CD4-positive, alpha-beta T cell treated with Interleukin-15 for 1 hour (primary cell): ENCODE results near the gene MAGEA9B.
"Not testable (repeated sequence)": the region's sequence is repeated elsewhere in the genome, so short reads cannot be mapped to it uniquely, and the experiment has no call there.

Experiments
- DNase-seq: peaks from one replicate; pipeline ENCODE4 v3.0.0-alpha.2; 2020

MAGEA9B gene, protein sequence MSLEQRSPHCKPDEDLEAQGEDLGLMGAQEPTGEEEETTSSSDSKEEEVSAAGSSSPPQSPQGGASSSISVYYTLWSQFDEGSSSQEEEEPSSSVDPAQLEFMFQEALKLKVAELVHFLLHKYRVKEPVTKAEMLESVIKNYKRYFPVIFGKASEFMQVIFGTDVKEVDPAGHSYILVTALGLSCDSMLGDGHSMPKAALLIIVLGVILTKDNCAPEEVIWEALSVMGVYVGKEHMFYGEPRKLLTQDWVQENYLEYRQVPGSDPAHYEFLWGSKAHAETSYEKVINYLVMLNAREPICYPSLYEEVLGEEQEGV

DNA sequence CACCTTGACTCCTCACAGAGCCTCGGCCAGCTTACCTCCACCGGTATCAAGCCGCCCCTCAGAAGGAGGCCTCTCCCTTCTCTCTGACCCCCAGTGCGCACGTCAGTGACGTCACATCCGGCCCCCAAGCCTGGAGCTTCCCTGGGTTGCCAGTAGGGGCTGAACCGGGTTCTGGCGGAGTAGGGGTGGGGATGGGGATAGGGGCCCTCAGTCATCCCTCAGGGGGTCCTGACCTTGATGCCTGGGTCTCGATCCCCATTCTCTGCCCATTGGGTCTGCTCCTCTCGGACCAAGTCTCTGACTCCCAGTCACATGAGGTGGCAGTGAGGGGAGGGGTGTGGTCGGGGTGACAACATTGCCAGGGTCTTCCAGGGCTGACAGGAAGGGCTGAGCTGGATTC, at the start of gene MAGEA9B:
TSS of gene MAGEA9B (minus strand) at position 101 of the 400 bp plus-strand sequence. CDS start 4,280 bp downstream, outside the sequence.
- not testable (repeated sequence) for DNase-seq

DNA sequence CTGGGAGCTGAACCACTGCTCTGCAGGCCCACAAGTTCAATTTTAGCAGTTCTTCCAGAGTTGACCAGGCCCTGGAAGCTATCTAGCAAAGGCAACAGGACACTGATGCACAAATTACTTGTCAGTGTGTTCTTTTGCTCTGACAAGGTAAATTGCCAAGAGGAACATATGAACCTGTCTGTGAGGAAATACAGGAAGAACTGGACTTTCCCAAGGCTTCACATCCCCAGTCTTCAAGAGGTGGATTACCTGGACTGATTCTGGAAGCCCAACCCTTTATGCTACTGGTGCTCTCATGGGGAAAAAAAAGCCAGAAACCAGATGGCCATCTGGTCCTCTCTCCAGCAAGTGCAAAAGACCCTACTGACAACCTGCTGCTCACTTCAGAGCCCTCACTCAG, 46.3 kb upstream of the MAGEA9B start:
- DNase-seq: no peak

DNA sequence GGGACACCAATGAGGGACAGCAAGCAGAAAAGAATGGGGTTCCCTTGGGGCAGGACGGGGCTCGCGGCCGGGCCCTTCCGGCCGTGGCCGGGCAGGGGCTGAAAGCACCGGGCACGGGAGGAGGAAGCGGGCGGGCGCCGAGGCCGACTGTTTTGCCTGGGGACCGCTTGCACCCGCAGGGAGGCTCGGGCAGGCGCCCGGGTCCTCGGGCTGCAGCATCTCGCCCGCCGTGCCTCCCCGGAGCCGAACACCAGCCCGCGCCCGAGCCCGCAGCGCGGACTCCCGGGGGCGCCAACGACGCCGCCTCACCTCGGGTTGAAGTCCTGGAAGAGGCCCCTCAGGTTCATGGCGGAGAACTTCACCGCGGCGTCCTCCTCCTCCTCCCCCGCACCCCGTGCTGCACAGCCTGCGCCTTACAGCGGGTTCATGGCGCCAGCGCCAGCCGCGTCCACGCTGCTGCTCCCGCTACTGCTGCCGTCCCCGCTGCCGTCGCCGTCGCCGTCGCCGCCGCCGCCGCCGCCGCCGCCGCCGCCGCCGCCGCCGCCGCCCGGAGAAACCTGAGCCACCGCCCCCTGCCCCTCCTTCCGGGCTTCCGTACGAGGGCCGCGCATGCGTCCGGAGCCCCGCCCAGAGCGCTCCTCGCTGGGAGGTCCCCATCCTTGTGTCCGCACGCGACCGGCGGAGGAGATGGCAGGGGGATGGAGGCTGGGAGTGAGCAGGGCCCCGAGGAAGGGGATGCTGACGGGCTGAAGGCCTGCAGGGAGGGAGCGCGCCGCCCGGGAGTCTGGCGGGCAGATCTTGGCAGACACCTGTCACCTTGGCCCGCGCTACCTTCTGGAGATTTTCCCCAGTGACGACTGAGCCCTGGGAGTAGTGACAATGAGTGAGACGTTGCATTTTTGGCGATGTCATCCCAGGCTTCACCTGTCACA, 44.2 kb upstream of the MAGEA9B start, which contains the start of gene TMEM185A:
TSS of gene TMEM185A (minus strand) at position 559 of the 932 bp plus-strand sequence. CDS start at position 347, 212 bp downstream.
- DNase-seq: peak; percentile 75

DNA sequence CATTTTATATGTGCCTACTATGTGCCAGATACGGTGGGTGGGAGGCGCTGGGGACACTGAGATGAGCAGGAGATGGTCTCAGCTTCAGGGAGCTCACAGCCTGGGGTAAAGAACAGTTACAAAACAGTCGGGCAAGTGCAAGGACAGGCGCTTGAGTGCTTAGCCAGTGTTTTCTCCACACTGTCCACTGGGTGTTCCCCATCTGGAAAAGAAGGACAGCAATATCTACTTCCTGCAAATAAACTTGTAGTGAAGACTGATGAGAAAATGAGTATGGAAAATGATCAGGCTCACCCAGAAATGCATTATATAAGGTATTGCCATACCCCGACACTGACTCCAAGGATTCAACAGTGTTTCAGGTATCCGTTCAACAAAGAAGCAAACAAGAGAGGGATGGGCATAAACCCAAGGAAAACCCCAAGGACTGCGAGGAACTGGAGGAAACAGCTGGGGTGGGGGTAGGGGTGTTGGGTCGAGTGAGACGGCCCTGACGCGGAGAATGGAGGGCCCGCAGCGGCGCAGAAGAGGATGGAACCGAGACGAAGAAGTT, 43.5 kb upstream of the MAGEA9B start:
- DNase-seq: no peak

DNA sequence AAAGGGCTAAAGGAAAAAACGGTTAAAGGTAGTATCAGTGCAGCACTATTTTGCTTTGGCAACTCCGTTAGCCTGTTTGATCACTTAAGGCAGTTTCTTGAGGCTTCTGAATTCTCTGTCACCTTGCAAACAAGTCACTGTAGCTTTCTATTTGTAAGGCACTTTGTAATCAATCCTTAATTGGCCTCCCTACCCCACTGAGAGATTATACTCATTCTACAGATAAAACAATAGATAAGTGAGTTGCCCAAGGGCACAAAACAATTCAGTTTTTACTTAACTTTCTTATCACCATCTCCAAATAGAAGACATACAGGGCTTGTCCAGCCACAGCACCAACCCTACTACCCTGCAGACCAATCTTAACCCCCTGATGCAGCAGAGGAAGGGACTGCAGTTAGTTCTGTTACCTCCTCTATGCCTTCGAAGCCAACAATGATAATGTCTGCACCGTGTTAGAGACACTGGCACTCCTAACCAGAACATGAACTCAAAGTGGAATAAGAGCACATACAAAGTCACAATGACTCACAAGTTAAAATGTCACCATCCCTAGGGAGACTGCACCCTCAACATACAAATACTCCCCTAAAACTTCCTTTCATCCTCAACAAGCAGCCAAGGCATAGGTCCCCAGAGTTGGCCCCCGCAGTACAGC, 42.6 kb upstream of the MAGEA9B start:
- DNase-seq: no peak

DNA sequence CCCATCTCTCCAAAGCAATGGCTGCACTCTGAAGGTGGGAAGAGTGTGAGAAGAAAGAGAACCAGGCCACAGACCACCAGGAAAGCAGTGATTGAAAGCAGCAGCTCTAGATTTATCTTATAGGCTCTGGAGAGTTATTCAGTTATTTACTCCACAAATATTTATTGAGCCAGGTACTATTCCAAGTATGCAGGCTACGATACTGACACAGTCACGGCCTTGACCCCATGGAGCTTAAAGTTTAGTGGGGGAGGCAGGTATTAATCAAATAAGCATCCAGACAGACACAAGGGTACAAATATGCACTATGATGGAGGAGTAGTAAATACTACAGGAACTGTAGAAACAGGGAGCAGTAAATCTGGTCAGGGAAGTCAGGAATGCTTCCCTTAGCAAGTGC, 41.5 kb upstream of the MAGEA9B start:
- DNase-seq: no peak

DNA sequence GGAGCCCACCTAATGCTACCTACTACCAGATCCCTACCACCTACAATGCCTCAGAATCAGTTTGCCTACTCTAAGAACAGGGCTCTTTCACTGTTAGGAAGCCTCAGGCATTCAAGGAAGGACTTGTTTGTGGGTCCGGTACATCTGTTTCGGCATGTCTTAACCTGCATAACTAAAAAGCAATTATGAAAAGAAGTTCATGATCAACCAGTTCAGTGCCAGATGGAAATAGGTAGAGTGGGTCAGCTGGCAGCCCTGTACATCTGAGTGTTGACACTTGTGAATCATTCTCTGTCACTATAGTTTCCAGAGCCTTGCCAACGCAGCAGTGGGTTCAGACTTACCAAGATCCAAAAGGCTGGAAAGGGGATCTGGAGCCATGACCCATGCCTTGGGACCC, 41.0 kb upstream of the MAGEA9B start:
- DNase-seq: no peak

DNA sequence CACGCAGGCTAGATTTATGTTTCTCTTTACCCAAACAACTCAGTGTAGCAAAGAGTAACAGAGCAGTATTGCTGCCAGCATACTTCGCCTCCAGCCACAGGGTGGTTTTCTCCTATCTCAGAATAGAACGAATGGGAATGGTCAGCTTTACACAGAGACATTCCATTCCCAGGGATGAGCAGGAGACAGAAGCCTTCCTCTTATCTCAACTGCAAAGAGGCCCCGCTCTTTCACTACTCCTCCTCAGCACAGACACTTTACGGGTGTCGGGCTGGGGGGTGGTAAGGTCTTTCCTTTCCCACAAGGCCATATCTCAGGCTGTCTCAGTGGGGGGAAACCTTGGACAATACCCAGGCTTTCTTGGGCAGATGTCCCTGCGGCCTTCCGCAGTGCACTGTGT, 39.6 kb upstream of the MAGEA9B start:
- DNase-seq: not testable (repeated sequence)

DNA sequence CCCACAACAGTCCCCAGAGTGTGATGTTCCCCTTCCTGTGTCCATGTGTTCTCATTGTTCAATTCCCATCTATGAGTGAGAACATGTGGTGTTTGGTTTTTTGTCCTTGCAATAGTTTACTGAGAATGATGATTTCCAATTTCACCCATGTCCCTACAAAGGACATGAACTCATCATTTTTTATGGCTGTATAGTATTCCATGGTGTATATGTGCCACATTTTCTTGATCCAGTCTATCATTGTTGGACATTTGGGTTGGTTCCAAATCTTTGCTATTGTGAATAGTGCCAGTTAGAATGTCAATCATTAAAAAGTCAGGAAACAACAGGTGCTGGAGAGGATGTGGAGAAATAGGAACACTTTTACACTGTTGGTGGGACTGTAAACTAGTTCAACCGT, 32.4 kb upstream of the MAGEA9B start:
- not testable (repeated sequence) for DNase-seq

DNA sequence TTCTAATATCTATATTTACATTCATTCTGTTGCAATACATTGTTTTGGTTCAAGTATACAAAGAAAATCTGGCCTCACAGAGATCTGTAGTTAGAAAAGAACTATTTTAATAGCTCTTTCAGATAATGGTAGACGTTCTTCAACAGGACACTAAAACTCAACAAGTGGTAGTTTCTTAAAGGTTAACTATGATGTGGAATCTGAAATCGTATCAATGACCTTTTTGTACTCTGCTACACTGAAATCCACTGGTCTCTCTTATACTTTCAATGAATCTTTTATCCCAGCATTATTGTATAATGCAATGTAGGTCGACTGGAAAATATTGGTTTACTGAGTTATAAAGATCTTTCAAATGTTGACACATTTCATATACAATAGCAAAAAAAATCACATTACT, 31.6 kb upstream of the MAGEA9B start:
- DNase-seq: no peak

DNA sequence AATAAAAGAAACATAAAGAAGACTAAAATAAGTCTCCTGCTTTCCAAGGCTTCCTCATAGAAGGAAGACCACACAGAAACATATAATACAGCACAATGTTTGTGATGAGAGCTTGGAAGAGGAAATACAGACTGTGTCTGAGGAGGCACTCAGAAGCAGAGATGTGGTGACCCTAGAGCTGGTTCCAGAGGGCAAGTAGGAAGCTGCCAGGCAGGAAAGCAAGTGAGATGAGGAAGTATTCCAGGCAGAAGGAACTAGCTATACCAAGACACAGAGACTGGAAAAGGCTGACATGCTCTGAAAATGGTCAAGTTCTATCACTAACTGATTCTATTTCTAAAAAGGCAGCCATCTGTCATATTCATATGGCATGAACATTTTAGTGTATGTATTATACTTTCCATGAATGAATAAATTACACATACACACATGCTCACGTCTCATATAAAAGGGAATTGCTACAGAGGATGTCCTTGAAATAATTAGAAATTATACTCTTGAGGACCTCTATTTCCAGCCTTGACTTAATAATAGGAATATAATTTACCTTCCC, 24.4 kb upstream of the MAGEA9B start:
- no peak for DNase-seq

DNA sequence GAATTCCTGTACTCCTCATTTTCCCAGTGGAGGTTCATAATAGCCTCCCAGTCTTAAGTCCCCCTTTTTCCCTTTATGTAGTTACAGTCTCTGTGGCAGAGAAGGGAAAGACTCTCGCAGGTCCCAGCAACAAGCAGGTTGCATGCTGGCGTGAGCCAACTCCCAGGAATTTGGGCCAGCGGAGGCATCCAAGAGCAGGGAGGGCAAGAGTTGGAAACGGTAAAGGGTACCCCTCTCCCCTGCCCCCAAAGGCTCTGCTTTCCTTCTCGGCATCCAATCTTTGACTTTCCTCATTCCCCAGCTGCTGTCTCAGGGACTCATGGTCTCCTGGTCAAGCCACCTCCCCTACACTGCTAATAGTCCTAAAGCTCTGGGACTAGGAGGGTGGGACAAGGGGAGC, 23.3 kb upstream of the MAGEA9B start:
- no peak for DNase-seq

DNA sequence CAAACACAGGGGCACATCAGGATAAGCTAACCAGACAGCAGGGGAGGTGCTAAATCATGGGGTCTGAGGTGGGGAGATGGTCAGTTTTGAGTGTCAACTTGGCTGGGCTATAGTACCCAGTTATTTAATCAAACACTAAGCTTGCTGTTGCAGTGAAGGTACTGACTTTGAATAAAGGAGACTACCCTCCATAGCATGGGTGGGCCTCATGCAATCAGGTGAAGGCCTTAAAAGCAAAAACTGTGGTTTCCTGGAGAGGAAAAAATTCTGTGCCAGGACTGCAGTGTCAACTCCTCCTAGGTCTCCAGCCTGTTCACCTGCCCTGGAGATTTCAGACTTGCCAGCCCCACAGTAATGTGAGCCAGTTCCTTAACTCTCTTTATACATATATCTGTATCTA, 20.4 kb upstream of the MAGEA9B start:
- DNase-seq: no peak

DNA sequence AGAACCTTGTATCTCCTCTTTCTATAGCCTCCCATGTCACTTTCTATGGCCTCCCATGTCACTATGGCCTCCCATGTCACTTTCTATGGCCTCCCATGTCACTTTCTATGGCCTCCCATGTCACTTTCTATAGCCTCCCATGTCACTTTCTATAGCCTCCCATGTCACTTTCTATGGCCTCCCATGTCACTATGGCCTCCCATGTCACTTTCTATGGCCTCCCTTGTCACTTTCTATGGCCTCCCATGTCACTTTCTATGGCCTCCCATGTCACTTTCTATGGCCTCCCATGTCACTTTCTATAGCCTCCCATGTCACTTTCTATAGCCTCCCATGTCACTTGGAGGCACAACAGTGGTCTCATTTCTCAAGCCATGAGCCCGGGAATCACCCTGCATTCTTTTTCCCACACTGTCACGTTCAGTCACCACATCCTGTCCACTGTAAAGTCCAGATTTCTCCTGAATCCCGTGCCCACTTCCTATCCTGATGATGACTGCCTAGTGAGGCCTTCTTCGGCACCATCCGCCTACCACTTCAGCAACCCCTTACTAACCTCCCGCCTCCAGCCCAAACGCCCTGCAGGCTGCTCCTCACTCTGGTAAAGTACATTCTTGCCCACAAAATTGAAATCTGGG, 18.1 kb upstream of the MAGEA9B start:
- DNase-seq: not testable (repeated sequence)

DNA sequence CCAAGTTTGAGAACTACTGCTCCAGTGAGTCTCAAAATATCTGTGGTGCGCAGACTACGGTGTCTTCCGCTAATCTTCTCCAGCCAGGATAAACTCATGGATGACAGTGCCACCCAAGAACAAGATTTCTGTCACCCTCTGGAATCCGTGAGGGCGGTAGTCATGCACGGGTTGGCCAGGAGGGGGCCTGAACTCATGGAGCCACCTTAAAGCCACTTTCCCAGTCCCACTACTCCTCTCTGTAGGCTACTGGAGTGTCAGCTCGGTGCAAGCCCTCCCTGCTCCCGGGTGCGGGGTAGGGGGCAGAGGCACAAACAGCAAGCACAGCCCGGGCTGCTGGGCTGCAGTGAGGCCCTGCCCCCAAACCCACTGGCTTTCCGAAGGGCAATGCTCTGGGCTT, 11.3 kb upstream of the MAGEA9B start:
- not testable (repeated sequence) for DNase-seq

DNA sequence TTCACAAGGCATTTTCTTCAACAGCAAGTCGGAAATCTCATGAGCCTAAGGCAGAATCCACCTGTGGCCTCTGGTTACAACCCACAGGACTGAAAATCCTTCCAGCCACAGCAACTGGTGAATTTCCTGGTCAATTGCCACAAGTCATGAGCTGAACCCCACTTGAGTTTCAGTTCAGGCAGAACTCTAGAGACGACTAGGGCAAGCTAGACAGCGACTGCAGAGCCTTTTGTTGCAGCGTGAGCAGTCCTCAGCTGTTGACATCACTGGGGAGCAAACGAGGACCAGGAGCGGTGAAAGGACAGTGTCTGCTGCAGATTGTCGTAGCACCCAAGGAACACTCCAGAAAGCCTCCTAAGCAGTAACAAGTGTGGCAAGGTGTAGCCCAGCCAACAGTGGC, 8.7 kb upstream of the MAGEA9B start:
- not testable (repeated sequence) for DNase-seq

DNA sequence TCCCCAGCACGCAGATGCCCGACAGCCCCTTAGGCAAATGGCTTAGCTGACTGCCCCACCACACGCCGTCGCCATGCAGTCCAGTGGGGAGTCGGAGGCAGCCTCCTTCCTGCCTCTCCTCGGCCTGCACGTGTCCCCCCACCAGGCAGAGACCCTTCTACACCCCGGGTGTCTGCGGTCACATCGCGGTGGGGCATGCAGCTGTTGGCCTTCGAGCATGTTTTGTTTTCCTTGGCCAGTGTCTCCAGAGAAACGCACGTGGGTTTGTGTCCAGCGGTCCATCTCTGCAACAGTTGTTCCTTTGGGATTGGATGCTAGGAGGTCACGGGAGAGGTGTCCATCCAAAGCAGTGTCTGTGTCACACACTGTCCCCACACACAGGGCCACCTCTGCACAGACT, 8.0 kb upstream of the MAGEA9B start, which contains the start of gene HSFX2:
TSS of gene HSFX2 (minus strand) at position 101 of the 400 bp plus-strand sequence. CDS start 614 bp downstream, outside the sequence.
- not testable (repeated sequence) for DNase-seq

DNA sequence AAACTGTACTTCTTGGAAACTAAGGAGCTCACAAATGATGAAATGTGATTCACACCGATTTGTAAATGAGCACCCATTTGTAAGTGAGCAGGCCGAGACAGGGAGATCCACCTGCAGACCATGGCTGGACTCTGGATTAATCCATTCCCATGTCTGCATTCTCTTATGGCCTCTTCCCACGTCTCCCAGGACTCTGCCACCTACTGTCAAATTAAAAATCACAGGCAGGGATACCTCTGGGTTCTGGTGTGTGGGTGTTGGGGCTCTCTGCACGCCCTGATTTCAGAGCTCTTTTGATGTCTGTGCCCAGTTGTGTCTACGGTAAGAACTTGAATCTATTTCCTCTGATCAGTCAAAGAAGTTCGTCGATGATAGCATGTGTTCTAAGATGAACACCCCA, 3.7 kb upstream of the MAGEA9B start:
- DNase-seq: not testable (repeated sequence)

DNA sequence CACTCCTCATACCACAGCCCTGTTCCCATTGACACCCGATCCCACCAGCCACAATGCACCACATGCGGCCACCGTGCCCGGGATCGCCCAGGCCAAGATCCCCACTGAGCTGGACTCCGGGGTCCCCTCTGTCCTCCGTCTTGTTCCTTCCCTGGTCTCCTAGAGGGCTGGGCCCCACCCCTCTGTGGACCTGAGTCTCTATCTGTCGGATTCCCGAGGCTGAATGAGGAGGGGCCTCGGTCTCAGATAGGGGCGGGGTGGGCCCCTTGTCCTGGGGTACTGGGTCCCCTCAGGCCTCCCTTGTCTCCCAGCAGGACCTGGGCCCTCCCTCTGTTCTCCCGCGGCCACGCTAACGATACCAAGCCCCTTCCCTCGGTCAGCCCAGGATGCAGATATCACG, 1.6 kb downstream of the MAGEA9B start:
- not testable (repeated sequence) for DNase-seq

DNA sequence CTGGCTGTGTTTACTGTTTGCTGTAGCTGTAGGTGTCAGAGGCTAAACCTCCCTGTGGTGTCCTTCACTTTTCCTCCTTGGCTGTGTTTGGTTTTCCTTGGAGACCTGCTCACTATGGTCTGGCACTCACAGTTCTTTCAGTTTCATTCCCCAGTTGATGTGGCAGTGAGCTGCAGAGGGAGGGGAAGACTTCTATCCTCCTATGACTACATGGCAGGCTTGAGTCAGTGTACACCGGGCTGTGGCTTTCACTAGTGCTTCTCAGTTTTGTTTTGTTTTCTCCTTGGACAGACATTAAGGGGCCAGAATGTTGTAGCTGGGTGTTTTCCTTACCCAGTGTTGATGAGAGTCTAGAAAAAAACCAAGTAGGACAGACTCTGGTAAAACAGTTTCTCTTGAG, 13.8 kb downstream of the MAGEA9B start:
- DNase-seq: not testable (repeated sequence)

DNA sequence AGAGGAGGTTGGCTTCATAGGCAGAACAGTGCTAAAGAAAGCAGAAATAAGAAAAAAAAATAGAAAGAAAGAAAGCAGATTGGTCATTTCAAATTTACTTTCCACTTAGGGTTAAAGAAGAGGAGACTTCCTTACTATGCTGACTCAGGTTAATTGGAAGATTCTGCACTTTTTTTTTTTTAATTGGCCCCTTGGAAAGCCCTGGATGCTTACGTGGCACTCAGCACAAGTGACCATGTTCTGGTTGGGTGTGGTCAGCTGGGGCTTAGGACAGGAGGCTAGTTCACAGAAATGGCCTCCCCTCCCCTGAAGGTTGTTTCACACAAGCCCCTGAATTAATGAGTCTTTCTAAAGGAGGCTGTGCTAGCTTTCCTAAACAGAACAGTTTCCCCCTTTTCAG, 14.5 kb downstream of the MAGEA9B start:
- DNase-seq: no peak

DNA sequence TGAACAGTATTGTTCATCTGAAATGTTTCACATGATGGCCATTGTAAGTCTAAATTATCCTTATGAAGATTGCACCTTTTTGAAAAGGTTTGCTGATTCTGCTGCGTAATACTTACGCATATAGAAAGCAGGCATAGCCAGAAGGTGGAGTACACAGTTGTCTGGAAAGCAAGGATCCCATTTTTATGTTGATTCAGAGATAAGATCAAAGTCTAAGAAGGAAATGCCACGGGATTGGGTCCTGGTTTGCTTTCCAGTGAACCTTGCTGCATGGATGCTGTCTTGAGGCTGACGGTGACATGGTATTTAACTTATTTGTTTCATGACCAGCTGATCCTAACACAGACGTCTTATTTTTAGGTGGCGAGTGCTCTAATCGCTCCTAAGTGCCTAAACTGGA, 15.5 kb downstream of the MAGEA9B start:
- no peak for DNase-seq
